GM23338 (cell line): ENCODE results near the gene PHLDB3. TPM values are rescaled to one million over a fixed set of nuclear protein-coding genes. Genes with fewer than 3 reads are reported as not detected.

Source experiments
- ATAC-seq: fragments of 200-7000 bp; cut with Tn5 transposase; 3 replicates; pipeline ENCODE4 v1.9.1; 2020
- DNase-seq: peaks from one replicate; pipeline ENCODE4 v3.0.0-alpha.2; 2015; ENCODE audit warnings: low spot score
- H2AFZ ChIP-seq: fragments of 200-600 bp; sonication (generic); 2 replicates; pipeline ENCODE4 v1.8.0; 2016; ENCODE audit warnings: antibody characterized with exemption, mild to moderate bottlenecking, moderate library complexity
- H3F3A ChIP-seq: fragments of 200-600 bp; sonication (generic); replicated peaks from 2 replicates; pipeline ENCODE4 v1.8.0; 2017; ENCODE audit warnings: antibody characterized with exemption, mixed run types, low read depth
- H3K27ac ChIP-seq: fragments of 200-600 bp; sonication (generic); 2 replicates; pipeline ENCODE4 v1.6.1; 2016; ENCODE audit warnings: low read depth
- H3K27me3 ChIP-seq: fragments of 200-600 bp; sonication (generic); 2 replicates; pipeline ENCODE4 v1.8.0; 2016; ENCODE audit warnings: mild to moderate bottlenecking, mixed run types, moderate library complexity; ENCODE audit not compliant: insufficient read depth
- H3K36me3 ChIP-seq: fragments of 200-600 bp; sonication (generic); 2 replicates; pipeline ENCODE4 v1.8.0; 2016; ENCODE audit warnings: mild to moderate bottlenecking; ENCODE audit not compliant: insufficient read depth
- H3K4me1 ChIP-seq: fragments of 200-600 bp; sonication (generic); 2 replicates; pipeline ENCODE4 v1.8.0; 2016; ENCODE audit warnings: mild to moderate bottlenecking, moderate library complexity; ENCODE audit not compliant: insufficient read depth
- H3K4me2 ChIP-seq: fragments of 200-600 bp; sonication (generic); 2 replicates; pipeline ENCODE4 v1.7.1; 2017; ENCODE audit warnings: mixed run types
- H3K4me3 ChIP-seq: fragments of 200-600 bp; sonication (generic); 2 replicates; pipeline ENCODE4 v1.6.1; 2016; ENCODE audit warnings: mixed run types
- H3K79me2 ChIP-seq: fragments of 200-600 bp; sonication (generic); replicated peaks from 2 replicates; pipeline ENCODE4 v1.8.0; 2017; ENCODE audit warnings: mild to moderate bottlenecking; ENCODE audit not compliant: insufficient read depth
- H3K9me2 ChIP-seq: fragments of 200-600 bp; sonication (generic); 2 replicates; pipeline ENCODE4 v1.8.0; 2017; ENCODE audit not compliant: insufficient read depth
- H4K20me1 ChIP-seq: fragments of 200-600 bp; sonication (generic); replicated peaks from 2 replicates; pipeline ENCODE4 v1.8.0; 2017; ENCODE audit warnings: mild to moderate bottlenecking; ENCODE audit not compliant: insufficient read depth
- H3K27ac Mint-ChIP-seq: 2 replicates; pipeline ENCODE4 v1.8.0; 2020; ENCODE audit warnings: inconsistent platforms, mild to moderate bottlenecking, moderate library complexity, mixed read lengths
- H3K27me3 Mint-ChIP-seq: 3 replicates; pipeline ENCODE4 v1.8.0; 2022; ENCODE audit warnings: low read depth, mild to moderate bottlenecking, moderate library complexity, mixed read lengths, inconsistent platforms; ENCODE audit not compliant: insufficient read depth, poor library complexity
- H3K36me3 Mint-ChIP-seq: 3 replicates; pipeline ENCODE4 v1.8.0; 2021; ENCODE audit warnings: low read depth, mild to moderate bottlenecking, inconsistent platforms, moderate library complexity, mixed read lengths
- H3K4me1 Mint-ChIP-seq: 3 replicates; pipeline ENCODE4 v1.8.0; 2020; ENCODE audit warnings: mild to moderate bottlenecking, inconsistent platforms, mixed read lengths
- H3K4me3 Mint-ChIP-seq: 3 replicates; pipeline ENCODE4 v1.8.0; 2021; ENCODE audit warnings: moderate library complexity, mild to moderate bottlenecking, inconsistent platforms, mixed read lengths
- H3K9me3 Mint-ChIP-seq: 3 replicates; pipeline ENCODE4 v1.8.0; 2020; ENCODE audit warnings: moderate library complexity, mild to moderate bottlenecking, inconsistent platforms, mixed read lengths
- EZH2phosphoT487 ChIP-seq: fragments of 200-600 bp; sonication (generic); IDR thresholded peaks from one replicate; pipeline ENCODE4 v1.8.1; 2018; ENCODE audit warnings: antibody characterized with exemption; ENCODE audit not compliant: unreplicated experiment
- JUNB ChIP-seq: IDR thresholded peaks from one replicate; pipeline ENCODE4 v1.6.1; 2016; ENCODE audit warnings: antibody characterized with exemption; ENCODE audit not compliant: unreplicated experiment
- NANOG ChIP-seq: IDR thresholded peaks from 2 replicates; pipeline ENCODE4 v1.6.1; 2016; ENCODE audit warnings: antibody characterized with exemption, borderline replicate concordance
- POLR2AphosphoS5 ChIP-seq: IDR thresholded peaks from 2 replicates; pipeline ENCODE4 v1.6.1; 2016; ENCODE audit warnings: antibody characterized with exemption, low read depth
- STAT1 ChIP-seq: IDR thresholded peaks from one replicate; pipeline ENCODE4 v1.6.1; 2016; ENCODE audit warnings: antibody characterized with exemption; ENCODE audit not compliant: unreplicated experiment
- ZNF114 ChIP-seq: fragments of 250-450 bp; sonication (Bioruptor Pico); IDR thresholded peaks from 2 replicates; pipeline ENCODE4 v1.5.0; 2020; ENCODE audit warnings: mild to moderate bottlenecking, moderate library complexity
- polyA plus RNA-seq: library from polyadenylated mRNA; unstranded; fragments of >200 nt; fragmentation: Nextera tagmentation; extraction: Ambion mirVana; gene quantifications from 2 replicates; pipeline ENCODE4 v1.2.1, GENCODE V29; 2016
- total RNA-seq: library from RNA; depleted of rRNA; stranded (reverse); fragments of >200 nt; shearing (Covaris generic); gene quantifications from 2 replicates; pipeline ENCODE4 v1.2.3, GENCODE V29; 2014
- TF ChIP-seq, protein P1 (sequence below), 2 experiments: fragments of 200-600 bp in 1 of 2; sonication (generic) in 1 of 2; conservative IDR thresholded peaks; 2 replicates each; pipeline versions ENCODE4 v1.5.1 to v1.6.1; 2016 to 2017; ENCODE audit warnings: antibody characterized with exemption in 2 of 2, low read depth in 2 of 2, mild to moderate bottlenecking in 2 of 2, moderate library complexity in 1 of 2
- TF ChIP-seq, protein P2 (sequence below): IDR thresholded peaks from 2 replicates; pipeline ENCODE4 v1.6.1; 2016; ENCODE audit warnings: antibody characterized with exemption
- TF ChIP-seq, protein P3 (sequence below): IDR thresholded peaks from one replicate; pipeline ENCODE4 v1.6.1; 2018; ENCODE audit warnings: antibody characterized with exemption; ENCODE audit not compliant: unreplicated experiment
- TF ChIP-seq, protein P4 (sequence below): fragments of 250-450 bp; sonication (Bioruptor Pico); IDR thresholded peaks from 2 replicates; pipeline ENCODE4 v1.5.0; 2020; ENCODE audit warnings: mild to moderate bottlenecking, moderate library complexity

Gene PHLDB3
- total and polyA plus RNA-seq, 2 experiments from 2014 or later, result 6.3 to 15.4 TPM

DNA sequence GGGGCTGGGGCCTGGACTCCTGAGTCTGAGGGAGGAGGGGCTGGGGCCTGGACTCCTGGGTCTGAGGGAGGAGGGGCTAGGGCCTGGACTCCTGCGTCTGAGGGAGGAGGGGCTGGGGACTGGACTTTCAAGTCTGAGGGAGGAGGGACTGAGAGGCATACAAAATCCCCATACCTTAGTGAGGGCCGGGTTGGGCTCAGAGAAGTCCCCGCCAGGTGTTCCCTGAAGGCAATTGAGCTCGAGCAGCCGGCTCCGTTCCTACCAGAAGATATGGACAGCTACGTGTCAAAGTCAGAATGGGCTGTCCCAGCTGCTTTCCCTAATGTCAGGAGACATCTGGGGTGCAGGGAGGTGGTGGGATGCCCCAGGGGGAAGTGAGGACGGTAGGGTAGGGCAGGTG lies 9.5 kb downstream of the PHLDB3 start:
- Histone ChIP-seq H3F3A (no peaks in the 10 kb centered on the region), H3K79me2 (no peaks in the 10 kb centered on the region), H2AFZ (no peak overlapping the region), H3K9me2 (no peaks in the 10 kb centered on the region), H3K36me3 (no peaks in the 10 kb centered on the region; the same call in 1 of the 2 replicates), H3K4me2 (no peak overlapping the region), H3K27me3 (no peaks in the 10 kb centered on the region), H3K27ac (no peak overlapping the region), H3K4me3 (no peak overlapping the region), H3K4me1 (no peaks in the 10 kb centered on the region), H4K20me1 (0 out of 2 replicates have a peak, but pooled peaks cover 7% of the 10 kb centered on the region)
- Mint-ChIP-seq H3K9me3 (no peaks in the 10 kb centered on the region), H3K4me3 (no peak overlapping the region), H3K4me1 (0 out of 3 replicates have a peak, but pooled peaks cover 5% of the 10 kb centered on the region), H3K36me3 (peaks cover 3% of the 10 kb centered on the region; the same call in 1 of the 3 replicates), H3K27me3 (peaks cover 2% of the 10 kb centered on the region), H3K27ac (no peak overlapping the region)
- DNase-seq (no peak), ATAC-seq (peak; percentile 72)
- no peak for TF ChIP-seq EZH2phosphoT487

DNA sequence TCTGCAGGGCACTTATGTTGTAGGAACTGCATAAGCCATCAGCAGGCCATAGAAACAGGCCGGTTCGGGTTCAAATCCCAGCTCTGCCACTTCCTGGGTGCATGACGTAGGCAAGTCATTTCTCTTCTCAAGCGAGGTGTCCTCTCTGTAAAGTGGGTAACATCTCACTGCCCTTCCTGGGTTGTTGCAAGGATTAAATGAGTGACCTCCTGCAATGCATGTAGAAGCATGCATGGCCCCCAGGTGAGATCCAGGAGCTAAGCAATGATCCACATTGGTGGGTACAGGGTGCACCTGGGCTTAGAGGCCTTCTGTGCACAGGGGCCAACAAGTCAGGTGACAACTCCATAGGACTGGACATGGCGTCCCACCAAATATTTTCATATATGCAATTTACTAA lies 13.8 kb downstream of the PHLDB3 start:
- no peaks in the 10 kb centered on the region for H3K9me3 Mint-ChIP-seq
- Histone ChIP-seq H3F3A (no peaks in the 10 kb centered on the region), H4K20me1 (0 out of 2 replicates have a peak, but pooled peaks cover 7% of the 10 kb centered on the region), H3K4me2 (no peak overlapping the region), H2AFZ (no peak overlapping the region), H3K27me3 (no peaks in the 10 kb centered on the region), H3K79me2 (no peaks in the 10 kb centered on the region), H3K36me3 (no peaks in the 10 kb centered on the region), H3K4me1 (no peaks in the 10 kb centered on the region), H3K9me2 (no peaks in the 10 kb centered on the region), H3K4me3 (no peak overlapping the region), H3K27ac (no peak overlapping the region)
- H3K36me3 Mint-ChIP-seq, result no peaks in the 10 kb centered on the region
- no peak overlapping the region for H3K4me3 Mint-ChIP-seq
- DNase-seq, result no peak
- ATAC-seq, result no peak
- peaks cover 3% of the 10 kb centered on the region for H3K27me3 Mint-ChIP-seq
- 0 out of 3 replicates have a peak, but pooled peaks cover 5% of the 10 kb centered on the region for H3K4me1 Mint-ChIP-seq
- no peak overlapping the region for H3K27ac Mint-ChIP-seq
- TF ChIP-seq ZNF114 (CRISPR knock-in tag) (no peak), NANOG (no peak), STAT1 (no peak), EZH2phosphoT487 (no peak), POLR2AphosphoS5 (no peak), JUNB (no peak)
- TF ChIP-seq, protein P1, sequence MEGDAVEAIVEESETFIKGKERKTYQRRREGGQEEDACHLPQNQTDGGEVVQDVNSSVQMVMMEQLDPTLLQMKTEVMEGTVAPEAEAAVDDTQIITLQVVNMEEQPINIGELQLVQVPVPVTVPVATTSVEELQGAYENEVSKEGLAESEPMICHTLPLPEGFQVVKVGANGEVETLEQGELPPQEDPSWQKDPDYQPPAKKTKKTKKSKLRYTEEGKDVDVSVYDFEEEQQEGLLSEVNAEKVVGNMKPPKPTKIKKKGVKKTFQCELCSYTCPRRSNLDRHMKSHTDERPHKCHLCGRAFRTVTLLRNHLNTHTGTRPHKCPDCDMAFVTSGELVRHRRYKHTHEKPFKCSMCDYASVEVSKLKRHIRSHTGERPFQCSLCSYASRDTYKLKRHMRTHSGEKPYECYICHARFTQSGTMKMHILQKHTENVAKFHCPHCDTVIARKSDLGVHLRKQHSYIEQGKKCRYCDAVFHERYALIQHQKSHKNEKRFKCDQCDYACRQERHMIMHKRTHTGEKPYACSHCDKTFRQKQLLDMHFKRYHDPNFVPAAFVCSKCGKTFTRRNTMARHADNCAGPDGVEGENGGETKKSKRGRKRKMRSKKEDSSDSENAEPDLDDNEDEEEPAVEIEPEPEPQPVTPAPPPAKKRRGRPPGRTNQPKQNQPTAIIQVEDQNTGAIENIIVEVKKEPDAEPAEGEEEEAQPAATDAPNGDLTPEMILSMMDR (conservative IDR thresholded peaks at IDR 0.05; ENCODE audit: low read depth in 2 of 2), result no peak
- TF ChIP-seq, protein P2, sequence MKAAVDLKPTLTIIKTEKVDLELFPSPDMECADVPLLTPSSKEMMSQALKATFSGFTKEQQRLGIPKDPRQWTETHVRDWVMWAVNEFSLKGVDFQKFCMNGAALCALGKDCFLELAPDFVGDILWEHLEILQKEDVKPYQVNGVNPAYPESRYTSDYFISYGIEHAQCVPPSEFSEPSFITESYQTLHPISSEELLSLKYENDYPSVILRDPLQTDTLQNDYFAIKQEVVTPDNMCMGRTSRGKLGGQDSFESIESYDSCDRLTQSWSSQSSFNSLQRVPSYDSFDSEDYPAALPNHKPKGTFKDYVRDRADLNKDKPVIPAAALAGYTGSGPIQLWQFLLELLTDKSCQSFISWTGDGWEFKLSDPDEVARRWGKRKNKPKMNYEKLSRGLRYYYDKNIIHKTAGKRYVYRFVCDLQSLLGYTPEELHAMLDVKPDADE, result no peak
- TF ChIP-seq, protein P3, sequence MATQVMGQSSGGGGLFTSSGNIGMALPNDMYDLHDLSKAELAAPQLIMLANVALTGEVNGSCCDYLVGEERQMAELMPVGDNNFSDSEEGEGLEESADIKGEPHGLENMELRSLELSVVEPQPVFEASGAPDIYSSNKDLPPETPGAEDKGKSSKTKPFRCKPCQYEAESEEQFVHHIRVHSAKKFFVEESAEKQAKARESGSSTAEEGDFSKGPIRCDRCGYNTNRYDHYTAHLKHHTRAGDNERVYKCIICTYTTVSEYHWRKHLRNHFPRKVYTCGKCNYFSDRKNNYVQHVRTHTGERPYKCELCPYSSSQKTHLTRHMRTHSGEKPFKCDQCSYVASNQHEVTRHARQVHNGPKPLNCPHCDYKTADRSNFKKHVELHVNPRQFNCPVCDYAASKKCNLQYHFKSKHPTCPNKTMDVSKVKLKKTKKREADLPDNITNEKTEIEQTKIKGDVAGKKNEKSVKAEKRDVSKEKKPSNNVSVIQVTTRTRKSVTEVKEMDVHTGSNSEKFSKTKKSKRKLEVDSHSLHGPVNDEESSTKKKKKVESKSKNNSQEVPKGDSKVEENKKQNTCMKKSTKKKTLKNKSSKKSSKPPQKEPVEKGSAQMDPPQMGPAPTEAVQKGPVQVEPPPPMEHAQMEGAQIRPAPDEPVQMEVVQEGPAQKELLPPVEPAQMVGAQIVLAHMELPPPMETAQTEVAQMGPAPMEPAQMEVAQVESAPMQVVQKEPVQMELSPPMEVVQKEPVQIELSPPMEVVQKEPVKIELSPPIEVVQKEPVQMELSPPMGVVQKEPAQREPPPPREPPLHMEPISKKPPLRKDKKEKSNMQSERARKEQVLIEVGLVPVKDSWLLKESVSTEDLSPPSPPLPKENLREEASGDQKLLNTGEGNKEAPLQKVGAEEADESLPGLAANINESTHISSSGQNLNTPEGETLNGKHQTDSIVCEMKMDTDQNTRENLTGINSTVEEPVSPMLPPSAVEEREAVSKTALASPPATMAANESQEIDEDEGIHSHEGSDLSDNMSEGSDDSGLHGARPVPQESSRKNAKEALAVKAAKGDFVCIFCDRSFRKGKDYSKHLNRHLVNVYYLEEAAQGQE, result no peak
- TF ChIP-seq, protein P4, sequence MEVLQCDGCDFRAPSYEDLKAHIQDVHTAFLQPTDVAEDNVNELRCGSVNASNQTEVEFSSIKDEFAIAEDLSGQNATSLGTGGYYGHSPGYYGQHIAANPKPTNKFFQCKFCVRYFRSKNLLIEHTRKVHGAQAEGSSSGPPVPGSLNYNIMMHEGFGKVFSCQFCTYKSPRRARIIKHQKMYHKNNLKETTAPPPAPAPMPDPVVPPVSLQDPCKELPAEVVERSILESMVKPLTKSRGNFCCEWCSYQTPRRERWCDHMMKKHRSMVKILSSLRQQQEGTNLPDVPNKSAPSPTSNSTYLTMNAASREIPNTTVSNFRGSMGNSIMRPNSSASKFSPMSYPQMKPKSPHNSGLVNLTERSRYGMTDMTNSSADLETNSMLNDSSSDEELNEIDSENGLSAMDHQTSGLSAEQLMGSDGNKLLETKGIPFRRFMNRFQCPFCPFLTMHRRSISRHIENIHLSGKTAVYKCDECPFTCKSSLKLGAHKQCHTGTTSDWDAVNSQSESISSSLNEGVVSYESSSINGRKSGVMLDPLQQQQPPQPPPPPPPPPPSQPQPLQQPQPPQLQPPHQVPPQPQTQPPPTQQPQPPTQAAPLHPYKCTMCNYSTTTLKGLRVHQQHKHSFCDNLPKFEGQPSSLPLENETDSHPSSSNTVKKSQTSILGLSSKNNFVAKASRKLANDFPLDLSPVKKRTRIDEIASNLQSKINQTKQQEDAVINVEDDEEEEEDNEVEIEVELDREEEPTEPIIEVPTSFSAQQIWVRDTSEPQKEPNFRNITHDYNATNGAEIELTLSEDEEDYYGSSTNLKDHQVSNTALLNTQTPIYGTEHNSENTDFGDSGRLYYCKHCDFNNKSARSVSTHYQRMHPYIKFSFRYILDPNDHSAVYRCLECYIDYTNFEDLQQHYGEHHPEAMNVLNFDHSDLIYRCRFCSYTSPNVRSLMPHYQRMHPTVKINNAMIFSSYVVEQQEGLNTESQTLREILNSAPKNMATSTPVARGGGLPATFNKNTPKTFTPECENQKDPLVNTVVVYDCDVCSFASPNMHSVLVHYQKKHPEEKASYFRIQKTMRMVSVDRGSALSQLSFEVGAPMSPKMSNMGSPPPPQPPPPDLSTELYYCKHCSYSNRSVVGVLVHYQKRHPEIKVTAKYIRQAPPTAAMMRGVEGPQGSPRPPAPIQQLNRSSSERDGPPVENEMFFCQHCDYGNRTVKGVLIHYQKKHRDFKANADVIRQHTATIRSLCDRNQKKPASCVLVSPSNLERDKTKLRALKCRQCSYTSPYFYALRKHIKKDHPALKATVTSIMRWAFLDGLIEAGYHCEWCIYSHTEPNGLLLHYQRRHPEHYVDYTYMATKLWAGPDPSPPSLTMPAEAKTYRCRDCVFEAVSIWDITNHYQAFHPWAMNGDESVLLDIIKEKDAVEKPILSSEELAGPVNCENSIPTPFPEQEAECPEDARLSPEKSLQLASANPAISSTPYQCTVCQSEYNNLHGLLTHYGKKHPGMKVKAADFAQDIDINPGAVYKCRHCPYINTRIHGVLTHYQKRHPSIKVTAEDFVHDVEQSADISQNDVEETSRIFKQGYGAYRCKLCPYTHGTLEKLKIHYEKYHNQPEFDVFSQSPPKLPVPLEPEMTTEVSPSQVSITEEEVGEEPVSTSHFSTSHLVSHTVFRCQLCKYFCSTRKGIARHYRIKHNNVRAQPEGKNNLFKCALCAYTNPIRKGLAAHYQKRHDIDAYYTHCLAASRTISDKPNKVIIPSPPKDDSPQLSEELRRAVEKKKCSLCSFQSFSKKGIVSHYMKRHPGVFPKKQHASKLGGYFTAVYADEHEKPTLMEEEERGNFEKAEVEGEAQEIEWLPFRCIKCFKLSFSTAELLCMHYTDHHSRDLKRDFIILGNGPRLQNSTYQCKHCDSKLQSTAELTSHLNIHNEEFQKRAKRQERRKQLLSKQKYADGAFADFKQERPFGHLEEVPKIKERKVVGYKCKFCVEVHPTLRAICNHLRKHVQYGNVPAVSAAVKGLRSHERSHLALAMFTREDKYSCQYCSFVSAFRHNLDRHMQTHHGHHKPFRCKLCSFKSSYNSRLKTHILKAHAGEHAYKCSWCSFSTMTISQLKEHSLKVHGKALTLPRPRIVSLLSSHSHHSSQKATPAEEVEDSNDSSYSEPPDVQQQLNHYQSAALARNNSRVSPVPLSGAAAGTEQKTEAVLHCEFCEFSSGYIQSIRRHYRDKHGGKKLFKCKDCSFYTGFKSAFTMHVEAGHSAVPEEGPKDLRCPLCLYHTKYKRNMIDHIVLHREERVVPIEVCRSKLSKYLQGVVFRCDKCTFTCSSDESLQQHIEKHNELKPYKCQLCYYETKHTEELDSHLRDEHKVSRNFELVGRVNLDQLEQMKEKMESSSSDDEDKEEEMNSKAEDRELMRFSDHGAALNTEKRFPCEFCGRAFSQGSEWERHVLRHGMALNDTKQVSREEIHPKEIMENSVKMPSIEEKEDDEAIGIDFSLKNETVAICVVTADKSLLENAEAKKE (CRISPR knock-in tag), result no peak
